Left renal cortex interstitium (tissue), 4 donors: ENCODE results near the gene ATP2C1. TPM values are rescaled to one million over a fixed set of nuclear protein-coding genes. Genes with fewer than 3 reads are reported as not detected.
"Not testable (repeated sequence)": the region's sequence is repeated elsewhere in the genome, so short reads cannot be mapped to it uniquely, and the experiment has no call there.

ENCODE experiments used
- DNase-seq, 4 donors: peaks; one replicate each; pipeline ENCODE4 v3.0.0-alpha.2; 2013; ENCODE audit warnings: low read depth in 4 of 4, low spot score in 2 of 4, missing footprints in 1 of 4
- polyA plus RNA-seq, 4 donors: library from polyadenylated mRNA; unstranded; fragments of 120-200 nt; gene quantifications; one replicate each; pipeline ENCODE4 v1.2.1, GENCODE V29; 2013; ENCODE audit not compliant: insufficient read length in 4 of 4

The ATP2C1 gene
- polyA plus RNA-seq, 4 donors: 119 to 152 (median 124) TPM

DNA sequence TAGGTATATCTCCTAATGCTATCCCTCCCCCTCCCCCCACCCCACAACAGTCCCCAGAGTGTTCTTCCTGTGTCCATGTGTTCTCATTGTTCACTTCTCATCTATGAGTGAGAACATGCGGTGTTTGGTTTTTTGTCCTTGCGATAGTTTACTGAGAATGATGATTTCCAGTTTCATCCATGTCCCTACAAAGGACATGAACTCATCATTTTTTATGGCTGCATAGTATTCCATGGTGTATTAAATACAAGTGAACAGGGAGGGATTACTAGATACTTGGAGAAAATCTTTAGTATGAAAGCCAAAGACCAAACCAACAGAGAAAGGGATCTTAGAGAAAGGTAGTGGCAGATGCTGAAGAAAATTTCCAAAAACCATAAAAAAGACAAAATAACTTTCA is 78.7 kb downstream of the ATP2C1 start:
- not testable (repeated sequence) for DNase-seq

DNA sequence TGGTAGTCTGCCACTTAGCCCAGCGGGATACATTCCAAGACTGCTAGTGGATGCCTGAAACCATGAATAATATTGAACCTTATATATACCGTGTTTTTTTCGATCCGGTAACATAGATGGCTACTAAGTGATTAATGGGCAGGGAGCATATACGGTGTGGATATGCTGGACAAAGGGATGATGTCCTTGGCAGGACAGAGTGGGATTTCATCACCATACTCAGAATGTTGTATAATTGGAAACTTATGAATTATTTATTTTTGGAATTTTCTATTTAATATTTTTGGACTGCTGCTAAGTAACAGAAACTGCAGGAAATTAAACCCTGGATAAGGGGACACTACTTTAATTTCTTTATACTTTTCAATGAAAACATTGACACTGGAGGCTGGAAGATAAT is 79.5 kb downstream of the ATP2C1 start:
- no peak for DNase-seq

DNA sequence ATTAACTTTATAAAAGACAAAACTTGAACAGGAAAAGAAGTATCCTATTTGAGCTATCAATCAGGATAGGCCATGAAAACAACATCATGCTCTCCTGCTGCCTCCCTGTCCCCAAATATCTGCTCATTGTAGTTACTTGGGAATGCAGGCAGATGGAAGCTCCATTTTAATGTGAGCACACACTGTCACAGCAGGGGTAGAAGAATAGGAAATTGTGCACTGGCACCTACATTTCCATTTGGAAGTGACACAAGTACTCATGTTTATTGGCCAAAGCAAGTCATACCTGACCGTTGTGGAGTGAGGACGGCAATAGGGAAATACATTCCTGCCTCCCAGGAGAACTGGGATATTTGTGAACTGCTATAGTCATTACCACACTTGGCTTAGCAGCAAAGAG is 80.3 kb downstream of the ATP2C1 start:
- no peak for DNase-seq

DNA sequence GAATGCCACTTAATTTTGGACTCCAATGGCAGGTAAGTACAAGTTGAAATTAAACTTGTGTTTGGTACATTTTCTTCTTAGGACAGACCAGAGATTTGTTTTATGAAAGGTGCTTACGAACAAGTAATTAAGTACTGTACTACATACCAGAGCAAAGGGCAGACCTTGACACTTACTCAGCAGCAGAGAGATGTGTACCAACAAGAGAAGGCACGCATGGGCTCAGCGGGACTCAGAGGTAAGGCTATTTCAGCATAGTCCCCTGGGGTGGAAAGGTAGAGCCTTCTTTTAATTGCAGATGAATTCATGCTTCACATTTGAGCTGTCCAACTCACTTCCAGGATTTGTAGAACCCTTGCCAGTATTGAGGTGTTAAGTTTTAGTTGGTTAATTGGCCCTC is 81.4 kb downstream of the ATP2C1 start:
- no peak for DNase-seq

DNA sequence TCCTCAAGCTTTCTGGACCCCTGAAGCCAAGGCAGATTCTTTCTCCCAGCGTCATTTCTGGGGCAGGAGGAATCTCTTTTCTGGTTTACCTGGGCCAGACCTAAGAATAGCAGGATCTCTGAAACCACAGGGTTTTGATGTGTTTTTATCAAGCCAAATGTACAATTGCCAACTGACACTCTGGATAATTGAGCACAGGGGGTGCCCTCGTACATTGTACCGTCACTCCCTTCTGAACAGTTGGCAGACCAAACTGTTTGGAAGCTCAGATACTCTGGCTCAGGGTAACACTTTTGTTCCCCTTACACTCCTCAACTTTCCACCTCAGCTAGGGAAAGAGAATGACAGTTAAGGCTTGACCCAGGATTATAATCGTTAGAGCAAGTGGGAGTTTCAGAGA is 82.8 kb downstream of the ATP2C1 start:
- no peak for DNase-seq

DNA sequence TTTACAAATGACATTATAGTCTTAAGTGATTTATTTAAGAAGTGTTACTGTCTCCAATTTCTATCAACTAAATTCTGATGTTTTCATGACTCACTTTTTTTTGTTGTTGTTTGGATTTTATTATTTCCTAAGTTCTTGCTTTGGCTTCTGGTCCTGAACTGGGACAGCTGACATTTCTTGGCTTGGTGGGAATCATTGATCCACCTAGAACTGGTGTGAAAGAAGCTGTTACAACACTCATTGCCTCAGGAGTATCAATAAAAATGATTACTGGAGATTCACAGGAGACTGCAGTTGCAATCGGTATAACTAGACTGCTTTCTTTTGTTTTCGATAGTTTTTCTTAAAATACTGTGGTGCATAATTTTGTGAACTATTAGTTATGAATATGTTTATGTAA is 85.2 kb downstream of the ATP2C1 start:
- DNase-seq: no peak

DNA sequence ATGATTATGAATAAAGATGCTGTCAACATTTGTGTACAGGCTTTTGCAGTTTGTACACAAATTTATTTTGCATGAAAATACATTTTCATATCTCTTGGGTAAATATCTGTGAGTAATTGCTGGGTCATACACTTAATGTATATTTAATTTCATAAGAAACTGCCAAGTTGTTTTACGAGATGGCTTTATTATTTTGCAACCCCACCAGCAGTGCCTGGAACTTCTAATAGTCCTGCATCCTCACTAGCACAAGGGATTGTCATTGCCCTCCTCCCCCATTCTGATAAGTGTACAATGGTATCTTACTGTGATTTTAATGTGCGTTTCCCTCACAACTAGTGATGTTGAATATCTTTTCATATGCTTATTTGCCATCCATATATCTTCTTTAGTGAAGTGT is 87.6 kb downstream of the ATP2C1 start:
- no peak for DNase-seq

DNA sequence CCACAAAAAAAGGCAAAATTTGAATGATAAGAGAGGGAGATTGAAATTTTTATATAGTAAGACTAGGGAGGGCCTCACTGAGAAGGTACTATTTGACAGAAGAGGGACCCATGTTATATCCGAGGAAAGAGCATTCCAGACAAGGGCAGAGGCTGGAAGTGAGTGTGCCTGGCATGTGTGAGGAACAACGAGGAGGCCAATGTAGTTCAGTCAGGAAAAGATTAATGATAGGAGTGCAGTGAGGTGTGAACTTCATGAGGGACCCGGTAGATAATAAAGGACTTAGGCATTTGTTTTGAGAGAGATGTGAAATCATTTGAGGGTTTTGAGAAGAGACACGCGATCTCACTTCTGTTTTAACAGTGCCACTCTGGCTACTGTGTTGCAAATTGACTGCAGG is 96.4 kb downstream of the ATP2C1 start:
- DNase-seq: no peak

DNA sequence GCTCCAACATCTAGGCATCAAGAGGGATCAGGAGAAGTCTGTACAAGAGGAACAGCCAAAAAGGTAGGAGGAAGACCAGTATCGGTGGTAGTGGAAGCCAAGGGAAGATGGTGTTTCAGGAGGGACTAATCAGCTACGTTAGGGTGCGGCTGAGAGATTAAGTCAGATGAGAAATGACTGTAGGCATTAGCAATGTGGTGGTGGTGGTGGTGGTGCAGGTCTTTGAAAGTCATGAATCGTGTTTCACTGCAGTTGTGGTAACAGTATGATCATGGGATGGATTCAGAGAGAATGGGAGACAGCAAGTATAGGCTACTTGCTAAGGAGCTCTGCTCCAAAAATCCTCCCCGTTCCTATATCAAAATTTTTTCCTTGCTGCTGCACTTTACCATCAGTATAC is 97.2 kb downstream of the ATP2C1 start:
- DNase-seq: no peak

DNA sequence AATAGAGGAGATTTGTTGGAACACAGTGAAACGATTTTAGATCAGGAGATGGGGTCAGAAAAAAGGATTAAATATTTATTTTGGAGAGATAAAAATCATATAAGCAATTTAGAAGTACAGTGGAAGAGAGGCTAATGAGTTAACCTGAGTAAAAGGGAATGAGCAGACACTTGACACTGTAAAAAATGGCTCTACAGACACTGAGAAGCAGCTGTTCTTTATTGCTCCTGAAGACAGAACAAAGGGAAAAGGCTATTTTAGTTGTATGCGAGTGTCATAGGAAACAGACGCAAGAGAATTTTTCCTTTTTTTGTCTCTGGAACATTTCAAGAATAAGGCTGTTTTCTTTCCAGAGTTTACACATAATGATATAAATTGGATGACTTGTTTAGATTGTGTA is 98.5 kb downstream of the ATP2C1 start:
- DNase-seq: peak in 1 of 4 donors; percentile 1

DNA sequence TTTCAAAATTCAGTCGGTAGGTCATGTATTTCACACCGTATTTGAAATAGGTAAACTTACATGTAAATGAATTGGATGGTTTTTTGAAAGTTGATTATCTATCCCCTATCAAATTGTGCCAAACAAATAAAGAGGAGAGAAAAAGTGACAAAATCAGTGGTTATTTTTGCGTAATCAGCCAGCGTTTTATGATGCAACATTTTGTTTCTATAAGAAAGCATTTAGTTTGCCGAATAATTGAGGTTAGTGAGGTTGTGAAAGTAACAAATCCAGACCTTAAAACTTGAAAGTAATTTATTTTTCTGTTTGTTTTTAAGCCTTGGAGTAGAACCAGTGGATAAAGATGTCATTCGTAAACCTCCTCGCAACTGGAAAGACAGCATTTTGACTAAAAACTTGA is 103.4 kb downstream of the ATP2C1 start:
- no peak for DNase-seq

DNA sequence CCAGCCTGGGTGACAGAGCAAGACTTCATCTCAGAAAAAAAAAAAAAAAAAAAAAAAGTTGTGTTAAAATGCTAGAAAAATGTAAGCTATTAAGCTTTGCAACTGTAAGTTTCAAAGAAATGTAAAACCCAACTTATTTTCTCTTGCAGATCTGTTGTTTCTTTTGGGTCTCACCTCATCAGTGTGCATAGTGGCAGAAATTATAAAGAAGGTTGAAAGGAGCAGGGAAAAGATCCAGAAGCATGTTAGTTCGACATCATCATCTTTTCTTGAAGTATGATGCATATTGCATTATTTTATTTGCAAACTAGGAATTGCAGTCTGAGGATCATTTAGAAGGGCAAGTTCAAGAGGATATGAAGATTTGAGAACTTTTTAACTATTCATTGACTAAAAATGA is 107.2 kb downstream of the ATP2C1 start:
- DNase-seq: no peak

DNA sequence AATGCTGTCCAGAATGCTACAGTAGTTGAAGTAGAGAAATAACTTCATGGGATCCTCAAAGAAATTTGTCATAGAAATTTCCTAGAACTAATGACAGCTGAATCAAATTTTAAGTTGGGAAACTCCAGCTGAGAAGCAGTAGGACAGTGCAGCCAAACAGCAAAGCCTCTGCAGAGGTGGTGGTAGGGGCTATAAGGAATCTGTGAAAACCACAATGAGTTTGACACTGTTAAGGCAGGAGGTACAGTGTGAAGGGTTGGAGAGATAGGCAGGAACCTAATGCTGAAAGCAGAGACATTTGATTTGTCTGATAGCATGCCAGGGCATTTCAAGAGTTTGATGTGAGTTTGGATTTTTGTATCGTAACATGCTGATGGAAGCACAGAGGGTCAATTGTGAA is 110.7 kb downstream of the ATP2C1 start:
- DNase-seq: no peak

DNA sequence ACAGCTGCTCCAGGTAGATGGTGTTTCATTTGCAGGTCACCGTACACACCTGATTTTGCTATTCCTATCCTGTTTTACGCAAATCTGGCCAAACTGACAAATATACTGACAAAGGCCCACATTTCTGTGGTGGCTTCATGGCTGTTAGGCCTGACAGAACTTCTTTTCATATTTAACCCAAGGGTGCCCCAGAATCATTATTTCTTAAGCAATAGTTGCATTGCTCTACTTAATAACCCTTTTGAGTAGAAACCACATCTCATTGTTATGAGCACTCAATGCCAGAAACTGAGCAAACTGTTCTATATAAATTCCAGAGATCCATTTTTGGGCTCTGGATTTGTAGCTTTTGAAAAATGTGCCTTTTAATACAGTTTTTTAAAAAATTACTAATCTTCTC is 113.4 kb downstream of the ATP2C1 start:
- no peak for DNase-seq

DNA sequence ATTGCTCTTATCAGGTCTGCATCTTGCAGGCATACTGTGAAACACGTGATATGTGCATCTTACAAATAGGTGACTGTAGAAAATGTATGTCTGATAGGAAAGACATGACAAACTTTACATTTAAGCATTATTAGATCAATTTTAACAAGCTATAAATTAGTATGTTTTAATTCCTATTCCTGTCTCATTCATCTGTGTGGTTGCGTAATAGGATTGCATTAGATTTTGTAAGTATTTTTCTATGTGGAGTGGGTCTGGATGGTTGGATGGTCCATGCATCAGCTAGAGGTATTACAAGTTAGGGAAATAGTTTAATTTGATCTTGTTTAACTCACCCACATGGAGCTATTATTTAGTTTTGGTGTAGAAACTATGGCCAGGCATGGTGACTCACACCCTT is 113.9 kb downstream of the ATP2C1 start:
- DNase-seq: no peak

DNA sequence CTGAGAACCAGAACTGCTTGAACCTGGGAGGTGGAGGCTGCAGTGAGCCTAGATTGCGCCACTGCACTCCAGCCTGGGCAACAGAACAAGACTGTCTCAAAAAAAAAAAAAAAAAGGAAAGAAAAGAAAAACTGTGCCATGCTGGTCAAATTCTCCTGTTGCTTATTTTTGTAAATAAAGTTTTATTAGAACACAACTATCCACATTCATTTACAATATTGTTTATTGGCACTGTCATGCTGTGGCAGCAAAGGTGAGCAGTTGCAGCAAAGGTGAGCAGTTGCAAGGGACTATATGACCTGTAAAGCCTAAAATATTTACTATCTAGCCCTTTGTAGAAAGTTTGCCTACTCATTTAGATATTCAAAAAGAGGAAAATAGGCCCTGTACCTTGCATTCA is 114.4 kb downstream of the ATP2C1 start:
- no peak for DNase-seq

DNA sequence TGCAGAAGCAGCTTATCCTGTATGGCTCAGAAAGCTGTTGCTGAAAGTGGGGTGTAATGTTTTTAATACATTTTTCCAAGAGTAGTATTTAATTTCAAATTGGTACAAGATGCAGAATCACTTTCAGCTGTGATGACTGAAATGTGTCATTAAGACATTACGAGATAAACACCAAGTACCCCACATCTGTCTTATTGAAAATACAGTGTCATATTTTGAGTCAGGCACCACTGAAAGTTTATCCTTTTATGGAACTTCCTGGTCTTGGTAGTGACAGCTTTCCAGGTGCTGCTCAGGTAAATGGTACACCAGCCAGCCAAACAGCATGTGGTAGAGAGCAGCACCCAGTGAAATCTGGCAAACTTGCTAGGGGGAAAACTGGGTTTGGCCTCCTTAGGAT is 115.8 kb downstream of the ATP2C1 start:
- DNase-seq: no peak

DNA sequence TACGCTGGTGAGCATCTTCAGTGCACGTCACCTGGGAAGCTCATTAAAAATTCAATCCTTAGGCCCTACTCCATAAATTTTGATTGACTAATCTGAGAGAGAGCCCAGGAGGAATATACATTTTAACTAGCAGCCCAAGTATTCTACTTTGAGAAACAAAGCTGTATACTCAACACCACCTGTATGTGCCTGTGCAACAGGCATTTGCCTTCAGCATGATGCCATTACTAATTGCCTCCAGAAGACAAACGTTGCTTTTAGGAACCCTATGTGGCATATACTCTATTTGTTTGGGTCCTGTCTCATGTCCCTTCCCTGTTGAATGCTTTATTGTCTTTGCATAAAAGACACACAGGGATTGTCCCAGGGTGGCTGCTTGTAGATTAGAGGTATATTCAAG is 125.1 kb downstream of the ATP2C1 start:
- DNase-seq: no peak

DNA sequence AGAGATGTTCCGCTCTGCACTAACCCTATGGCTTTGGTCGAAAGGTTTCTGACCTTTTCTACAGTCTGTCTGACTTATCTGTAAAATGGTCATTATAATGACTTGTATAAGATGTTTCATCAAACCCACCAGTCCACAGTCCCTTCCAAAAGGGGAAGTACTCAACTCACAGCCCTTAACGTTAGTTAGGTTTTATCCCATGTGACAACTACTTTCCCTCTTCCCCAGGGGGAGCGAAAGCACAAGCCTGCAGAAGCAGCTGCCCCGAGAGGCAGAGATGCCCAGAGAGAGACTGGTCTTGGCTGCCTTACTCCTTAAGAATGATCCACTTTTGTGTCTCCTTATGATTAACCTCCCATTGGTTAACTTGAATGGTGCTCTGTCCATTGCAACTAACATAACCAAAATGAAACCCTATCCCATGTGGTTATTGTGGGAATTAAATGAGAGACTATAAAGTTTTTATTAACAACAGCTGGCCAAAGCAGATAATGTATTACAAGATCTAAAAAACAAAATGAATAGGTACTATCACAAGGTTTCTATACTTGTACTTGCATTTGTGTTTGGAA is 126.3 kb downstream of the ATP2C1 start:
- no peak for DNase-seq

DNA sequence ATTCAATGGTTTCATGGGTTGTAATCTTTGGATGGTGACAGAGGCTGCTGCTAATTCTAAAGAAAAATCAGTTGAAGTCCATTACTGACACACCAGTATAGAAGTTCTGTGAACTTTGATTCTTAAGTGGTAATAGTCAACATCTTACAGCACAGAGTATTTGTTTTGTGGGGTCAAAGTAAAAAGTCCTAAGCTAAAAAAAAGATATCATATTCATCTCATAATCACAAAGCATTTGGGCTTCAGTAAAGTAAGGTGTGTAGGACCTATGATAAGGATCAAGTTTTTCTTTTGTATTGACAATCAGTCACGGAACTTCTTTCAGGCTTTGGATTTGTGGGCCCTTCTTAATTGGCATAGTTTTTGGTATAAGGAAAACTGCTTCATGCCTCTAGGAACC is 131.7 kb downstream of the ATP2C1 start:
- no peak for DNase-seq

DNA sequence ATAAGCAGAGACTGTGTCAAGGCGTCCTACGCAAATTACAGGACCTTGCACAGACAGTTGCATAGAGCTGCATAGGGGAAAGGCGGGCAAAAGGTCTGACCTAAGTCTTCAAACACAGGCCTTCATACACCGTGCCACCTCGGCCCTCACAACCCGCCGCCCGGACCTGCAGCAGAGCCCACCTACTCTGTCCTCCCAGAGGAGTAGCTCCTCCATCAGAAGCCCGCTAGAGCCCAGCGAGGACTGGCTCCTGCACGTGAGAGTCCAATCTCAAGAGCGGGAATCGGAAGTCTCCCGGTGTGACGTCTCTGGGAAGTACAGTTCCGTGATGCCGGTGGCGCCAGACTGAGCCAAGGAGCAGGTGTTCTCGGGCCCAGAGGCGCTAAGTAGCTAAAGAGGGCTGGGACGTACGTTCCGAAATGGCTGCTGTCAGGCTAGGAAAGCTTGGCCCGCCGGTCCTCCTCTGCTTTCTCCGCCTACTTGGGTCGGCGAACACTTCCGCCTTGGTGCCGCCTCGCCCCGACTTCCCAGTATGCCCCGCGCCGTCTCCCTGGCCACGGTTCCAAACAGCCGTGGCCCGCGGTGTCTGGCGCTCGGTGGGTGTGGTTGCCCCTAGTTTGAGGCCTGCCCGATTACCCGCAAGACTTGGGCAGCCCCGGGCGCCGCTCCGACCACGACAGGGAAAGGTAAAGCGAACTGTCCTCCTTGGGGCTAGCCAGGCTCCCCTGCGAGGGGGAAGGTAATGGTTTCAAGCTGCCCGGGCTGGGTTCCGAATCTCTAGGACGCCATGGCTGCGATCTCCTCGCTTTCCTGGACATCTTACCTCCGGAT is 132.7 kb downstream of the ATP2C1 start, which contains the start of the genes ASTE1 and NEK11:
Gene ASTE1, minus strand, starts transcription at position 505 of the 831 bp plus-strand sequence. CDS start 1,519 bp downstream, outside the sequence.
Gene NEK11, plus strand, starts transcription at position 557 of the 831 bp plus-strand sequence. CDS start 2,832 bp downstream, outside the sequence.
- DNase-seq: peak; percentile 74 to 80 (median 78)

DNA sequence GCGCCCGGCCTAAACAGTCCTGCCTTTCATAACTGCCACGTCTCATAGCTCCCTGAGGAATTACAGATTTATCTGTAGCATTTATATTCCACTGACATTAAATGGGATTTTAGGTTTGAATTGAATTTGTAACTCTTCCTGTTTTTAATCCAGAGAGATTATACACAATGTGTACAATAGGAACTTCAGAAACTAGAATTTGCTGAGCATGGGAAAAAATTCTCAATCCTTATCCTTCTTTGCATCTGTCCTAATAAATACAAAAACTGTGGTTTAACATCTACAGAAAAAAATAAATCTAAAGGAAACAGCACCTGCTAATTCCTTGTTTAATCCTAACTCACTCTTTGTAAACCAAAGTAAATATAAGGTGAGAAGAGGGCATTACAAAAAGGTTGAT is 135.0 kb downstream of the ATP2C1 start:
- DNase-seq: no peak
